CD4-positive, alpha-beta T cell (primary cell): Measurements from ENCODE around the gene MACROD2. TPM values are rescaled to one million over a fixed set of nuclear protein-coding genes. Genes with fewer than 3 reads are reported as not detected.
"Not testable (repeated sequence)": the region's sequence is repeated elsewhere in the genome, so short reads cannot be mapped to it uniquely, and the experiment has no call there.

ENCODE experiments used
- ATAC-seq: fragments of 200-7000 bp; cut with Tn5 transposase; one replicate; pipeline ENCODE4 v1.10.0; 2022; ENCODE audit warnings: mild to moderate bottlenecking; ENCODE audit not compliant: poor library complexity
- CTCF ChIA-PET: fragments of 350-600 bp; sonication (Branson Sonifier 250); formaldehyde crosslinking; loops from one replicate; lab custom pipeline; 2021; ENCODE audit warnings: antibody characterized with exemption, inconsistent platforms; lab: Charles Lee
- POLR2A ChIA-PET: fragments of 350-600 bp; sonication (Branson Sonifier 250); formaldehyde crosslinking; loops from one replicate; lab custom pipeline; 2021; ENCODE audit warnings: antibody characterized with exemption, inconsistent platforms; lab: Charles Lee
- DNase-seq, 14 experiments: peaks; one replicate each; pipeline ENCODE4 v3.0.0-alpha.2; 2013 to 2020; ENCODE audit warnings: mixed read lengths in 2 of 14
- H3K27ac ChIP-seq, 2 donors: one replicate each; pipeline versions ENCODE4 v1.5.1 to v1.7.0; 2013; ENCODE audit warnings: low read length in 2 of 2, low read depth in 1 of 2, mild to moderate bottlenecking in 1 of 2
- H3K27me3 ChIP-seq, 2 experiments: 1 replicate in 1 of 2; 2 replicates in 1 of 2; pipeline versions ENCODE4 v1.6.1 to v1.7.0; 2013; ENCODE audit warnings: low read length in 2 of 2, control low read depth in 1 of 2, mild to moderate bottlenecking in 1 of 2, moderate library complexity in 1 of 2; ENCODE audit not compliant: insufficient read depth in 2 of 2, control insufficient read depth in 1 of 2
- H3K36me3 ChIP-seq: one replicate; pipeline ENCODE4 v1.6.1; 2013; ENCODE audit warnings: low read length, control low read depth; ENCODE audit not compliant: insufficient read depth
- H3K4me1 ChIP-seq: one replicate; pipeline ENCODE4 v1.6.1; 2013; ENCODE audit warnings: low read length, control low read depth; ENCODE audit not compliant: insufficient read depth
- H3K4me3 ChIP-seq: one replicate; pipeline ENCODE4 v1.5.1; 2013; ENCODE audit warnings: mild to moderate bottlenecking, low read length, moderate library complexity
- H3K9me3 ChIP-seq, 2 experiments: 1 replicate in 1 of 2; 2 replicates in 1 of 2; pipeline versions ENCODE4 v1.6.1 to v1.7.0; 2013; ENCODE audit warnings: low read length in 2 of 2, mild to moderate bottlenecking in 2 of 2, control low read depth in 1 of 2, moderate library complexity in 1 of 2; ENCODE audit not compliant: control insufficient read depth in 1 of 2, insufficient read depth in 1 of 2
- H3K27ac Mint-ChIP-seq: one replicate; pipeline ENCODE4 v1.8.0; 2020; ENCODE audit warnings: mixed read lengths
- H3K27me3 Mint-ChIP-seq: one replicate; pipeline ENCODE4 v1.8.0; 2021; ENCODE audit warnings: mixed read lengths
- H3K36me3 Mint-ChIP-seq: one replicate; pipeline ENCODE4 v1.8.0; 2021; ENCODE audit warnings: low read depth, mixed read lengths
- H3K4me1 Mint-ChIP-seq: one replicate; pipeline ENCODE4 v1.8.0; 2021; ENCODE audit warnings: low read depth, mixed read lengths
- H3K4me3 Mint-ChIP-seq: one replicate; pipeline ENCODE4 v1.8.0; 2020; ENCODE audit warnings: mild to moderate bottlenecking, mixed read lengths
- H3K9me3 Mint-ChIP-seq: one replicate; pipeline ENCODE4 v1.8.0; 2020; ENCODE audit warnings: mixed read lengths
- CTCF ChIP-seq: fragments of 200-600 bp; IDR thresholded peaks from one replicate; pipeline ENCODE4 v1.8.0; 2022; ENCODE audit warnings: antibody characterized with exemption, mild to moderate bottlenecking
- intact Hi-C, 2 experiments: fragments of 100-400 bp; cut with DNase I in 1 of 2; cut with micrococcal nuclease in 1 of 2; formaldehyde crosslinking; loops; one replicate each; pipeline versions ENCODE4 v1.15.1 to v1.9.0; 2023 to 2025; cut with DNase I, micrococcal nuclease
- total RNA-seq, 174 experiments: library from RNA in 2 of 174; stranded (reverse) in 2 of 174; gene quantifications; one replicate each; pipeline ENCODE4 v1.2.3 and lab custom pipeline; 2021 to 2026

Gene MACROD2
- total RNA-seq, 2 experiments from 2014 or later, result not detected

DNA sequence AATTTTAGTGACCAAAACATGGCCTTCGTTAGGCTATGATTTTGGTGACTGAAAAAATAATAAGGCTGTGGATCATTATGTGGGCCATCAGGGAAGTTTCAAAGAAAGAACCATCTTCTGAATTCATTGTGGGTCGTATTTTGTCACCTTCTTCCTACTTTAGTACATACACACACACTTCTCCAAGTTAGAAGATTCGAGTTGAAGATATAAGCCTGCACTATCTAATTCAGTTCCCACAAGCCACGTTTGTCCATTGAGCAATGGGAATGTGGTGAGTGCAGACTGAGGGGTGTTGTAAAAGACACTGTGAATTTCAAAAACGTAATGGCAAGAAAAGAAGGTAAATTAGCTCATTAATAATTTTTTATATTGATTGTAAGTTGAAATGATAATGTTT, 1812.0 kb downstream of the MACROD2 start:
- H3K9me3 ChIP-seq, result peaks cover 0 to 3% of the 10 kb centered on the region in 2 experiments
- Mint-ChIP-seq H3K9me3 (peaks cover 5% of the 10 kb centered on the region), H3K36me3 (no peaks in the 10 kb centered on the region), H3K4me3 (no peak overlapping the region), H3K27ac (no peak overlapping the region), H3K4me1 (no peaks in the 10 kb centered on the region), H3K27me3 (no peaks in the 10 kb centered on the region)
- H3K36me3 ChIP-seq, result no peaks in the 10 kb centered on the region
- H3K27me3 ChIP-seq, result no peaks in the 10 kb centered on the region
- intact Hi-C loops, result no loop called here
- H3K4me3 ChIP-seq, result no peak overlapping the region
- no peak overlapping the region for H3K27ac ChIP-seq
- ATAC-seq (no peak), DNase-seq (no peak)
- no peak for TF ChIP-seq CTCF
- no peaks in the 10 kb centered on the region for H3K4me1 ChIP-seq
- ChIA-PET POLR2A (no interaction called here), CTCF (no interaction called here)

DNA sequence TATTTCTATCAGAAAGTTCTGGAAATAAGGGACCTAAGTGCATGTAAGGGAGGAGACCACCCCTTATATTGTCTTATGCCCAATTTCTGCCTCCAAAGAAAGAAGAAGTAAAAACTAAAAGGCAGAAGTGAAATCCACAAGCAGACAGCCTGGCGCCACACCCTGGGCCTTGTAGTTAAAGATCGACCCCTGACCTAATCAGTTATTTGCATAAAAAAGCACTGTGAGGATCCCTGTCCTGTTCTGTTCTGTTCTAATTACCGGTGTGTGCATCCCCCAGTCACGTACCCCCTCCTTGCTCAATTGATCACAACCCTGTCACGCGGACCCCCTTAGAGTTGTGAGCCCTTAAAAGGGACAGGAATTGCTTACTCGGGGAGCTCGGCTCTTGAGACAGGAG, 1812.5 kb downstream of the MACROD2 start:
- ATAC-seq, H3K27me3 ChIP-seq, H3K4me3 Mint-ChIP-seq, CTCF ChIA-PET, H3K27ac Mint-ChIP-seq, H3K9me3 Mint-ChIP-seq, DNase-seq, H3K27me3 Mint-ChIP-seq, POLR2A ChIA-PET, intact Hi-C loops, H3K4me3 ChIP-seq, H3K4me1 ChIP-seq, H3K27ac ChIP-seq, H3K9me3 ChIP-seq, H3K36me3 Mint-ChIP-seq, H3K4me1 Mint-ChIP-seq, H3K36me3 ChIP-seq: not testable (repeated sequence)

DNA sequence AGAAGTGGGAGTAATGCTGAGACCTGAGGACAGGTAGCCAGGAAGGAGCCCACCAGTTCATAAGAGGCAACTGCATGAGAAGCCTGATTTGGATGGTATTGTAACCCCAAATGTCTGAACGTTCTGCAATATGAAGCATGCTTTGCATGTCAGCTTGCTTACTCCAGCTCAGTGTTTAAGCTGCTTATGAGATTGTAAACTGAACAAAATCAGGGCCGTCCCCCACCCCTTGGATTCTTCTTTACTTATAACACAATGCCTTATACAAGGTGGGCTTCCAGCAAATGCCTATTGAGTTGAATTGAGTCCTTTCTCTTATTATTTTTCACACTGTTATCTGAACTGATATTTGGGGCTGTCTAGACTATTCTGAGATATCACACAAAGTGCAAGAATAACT, 1816.6 kb downstream of the MACROD2 start:
- no peaks in the 10 kb centered on the region for H3K36me3 Mint-ChIP-seq
- no peak overlapping the region for H3K4me3 Mint-ChIP-seq
- POLR2A ChIA-PET, result no interaction called here

More for the DNA sequence above, 1816.6 kb downstream of the MACROD2 start:
- DNase-seq, result no peak
- TF ChIP-seq CTCF, result no peak
- Histone ChIP-seq H3K27me3 (no peaks in the 10 kb centered on the region), H3K36me3 (no peaks in the 10 kb centered on the region), H3K9me3 (peaks cover 0 to 3% of the 10 kb centered on the region in 2 experiments), H3K27ac (no peak overlapping the region), H3K4me3 (no peak overlapping the region), H3K4me1 (no peaks in the 10 kb centered on the region)
- Mint-ChIP-seq H3K27ac (no peak overlapping the region), H3K4me1 (no peaks in the 10 kb centered on the region), H3K27me3 (no peaks in the 10 kb centered on the region), H3K9me3 (peaks cover 5% of the 10 kb centered on the region)
- CTCF ChIA-PET, result no interaction called here
- intact Hi-C loops, result no loop called here
- ATAC-seq, result no peak
